GM20000 (cell line): ENCODE data around the gene ZNF439.
"Not testable (repeated sequence)": the region's sequence is repeated elsewhere in the genome, so short reads cannot be mapped to it uniquely, and the experiment has no call there.

Experiments used
- DNase-seq: peaks from one replicate; pipeline ENCODE4 v3.0.0; 2012; ENCODE audit warnings: low spot score
- TF ChIP-seq, protein P1 (sequence below): IDR thresholded peaks from 2 replicates; pipeline ENCODE4 v1.5.1; 2012; ENCODE audit warnings: mild to moderate bottlenecking, control low read depth; ENCODE audit errors: extremely low read depth, missing control alignments

The ZNF439 gene

DNA sequence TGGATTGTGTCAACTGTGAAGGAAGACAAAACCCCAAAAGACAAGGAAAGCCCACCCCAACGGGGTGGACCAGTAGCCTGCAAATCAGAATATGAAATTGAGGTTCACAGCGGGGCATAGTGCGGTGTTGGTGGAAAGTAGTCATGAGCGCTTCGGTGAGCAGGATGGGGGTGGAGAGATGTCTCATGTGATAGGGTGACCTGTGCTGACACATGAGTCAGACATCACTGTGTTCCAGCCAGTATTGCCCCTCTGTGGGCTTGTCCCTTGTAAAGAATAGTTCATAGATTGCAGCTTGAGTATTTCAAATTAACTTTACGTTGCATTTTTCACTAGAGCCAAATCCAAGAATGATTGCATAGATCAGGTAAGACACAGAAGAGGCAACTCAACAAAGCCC, 46.3 kb downstream of the ZNF439 start:
- DNase-seq = no peak
- TF ChIP-seq, protein P1, sequence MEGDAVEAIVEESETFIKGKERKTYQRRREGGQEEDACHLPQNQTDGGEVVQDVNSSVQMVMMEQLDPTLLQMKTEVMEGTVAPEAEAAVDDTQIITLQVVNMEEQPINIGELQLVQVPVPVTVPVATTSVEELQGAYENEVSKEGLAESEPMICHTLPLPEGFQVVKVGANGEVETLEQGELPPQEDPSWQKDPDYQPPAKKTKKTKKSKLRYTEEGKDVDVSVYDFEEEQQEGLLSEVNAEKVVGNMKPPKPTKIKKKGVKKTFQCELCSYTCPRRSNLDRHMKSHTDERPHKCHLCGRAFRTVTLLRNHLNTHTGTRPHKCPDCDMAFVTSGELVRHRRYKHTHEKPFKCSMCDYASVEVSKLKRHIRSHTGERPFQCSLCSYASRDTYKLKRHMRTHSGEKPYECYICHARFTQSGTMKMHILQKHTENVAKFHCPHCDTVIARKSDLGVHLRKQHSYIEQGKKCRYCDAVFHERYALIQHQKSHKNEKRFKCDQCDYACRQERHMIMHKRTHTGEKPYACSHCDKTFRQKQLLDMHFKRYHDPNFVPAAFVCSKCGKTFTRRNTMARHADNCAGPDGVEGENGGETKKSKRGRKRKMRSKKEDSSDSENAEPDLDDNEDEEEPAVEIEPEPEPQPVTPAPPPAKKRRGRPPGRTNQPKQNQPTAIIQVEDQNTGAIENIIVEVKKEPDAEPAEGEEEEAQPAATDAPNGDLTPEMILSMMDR = no peak

DNA sequence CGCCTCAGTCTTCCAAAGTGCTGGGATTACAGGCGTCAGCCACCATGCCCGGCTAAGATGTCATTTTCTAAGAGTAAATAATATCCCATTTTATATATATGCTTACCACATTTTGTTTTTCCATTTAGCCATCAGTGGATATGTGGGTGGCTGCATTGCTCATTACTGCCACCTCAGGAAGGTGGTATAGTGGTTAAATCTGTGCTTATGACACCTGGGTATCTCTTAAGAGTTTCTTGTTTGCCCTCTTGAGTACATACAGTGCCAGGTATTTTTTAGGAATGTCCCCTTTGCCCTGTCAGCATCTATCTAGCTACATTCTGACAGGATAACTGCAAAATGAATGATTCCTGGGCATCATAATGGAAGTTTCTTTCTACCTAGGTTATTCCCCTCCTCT, 53.7 kb downstream of the ZNF439 start:
- TF ChIP-seq, protein P1 = no peak
- DNase-seq = no peak

DNA sequence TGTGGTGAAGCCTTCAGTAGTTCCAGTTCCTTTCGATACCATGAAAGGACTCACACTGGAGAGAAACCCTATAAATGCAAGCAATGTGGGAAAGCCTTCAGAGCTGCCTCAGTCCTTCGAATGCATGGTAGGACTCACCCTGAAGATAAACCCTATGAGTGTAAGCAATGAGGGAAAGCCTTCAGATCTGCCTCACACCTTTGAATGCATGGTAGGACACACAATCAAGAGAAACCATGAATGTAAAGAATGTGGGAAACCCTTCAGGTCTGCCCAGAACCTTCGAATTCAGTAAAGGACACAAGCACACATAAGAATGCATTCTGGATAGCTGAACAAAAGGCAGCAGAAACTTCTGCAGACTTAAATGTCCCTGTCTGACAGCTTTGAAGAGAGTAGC, 57.4 kb downstream of the ZNF439 start:
- TF ChIP-seq, protein P1 = no peak
- DNase-seq = no peak

- not testable (repeated sequence) for DNase-seq
These were observed 63.4 kb downstream of the ZNF439 start for GRCh38 chr19:11911937-11912336.

DNA sequence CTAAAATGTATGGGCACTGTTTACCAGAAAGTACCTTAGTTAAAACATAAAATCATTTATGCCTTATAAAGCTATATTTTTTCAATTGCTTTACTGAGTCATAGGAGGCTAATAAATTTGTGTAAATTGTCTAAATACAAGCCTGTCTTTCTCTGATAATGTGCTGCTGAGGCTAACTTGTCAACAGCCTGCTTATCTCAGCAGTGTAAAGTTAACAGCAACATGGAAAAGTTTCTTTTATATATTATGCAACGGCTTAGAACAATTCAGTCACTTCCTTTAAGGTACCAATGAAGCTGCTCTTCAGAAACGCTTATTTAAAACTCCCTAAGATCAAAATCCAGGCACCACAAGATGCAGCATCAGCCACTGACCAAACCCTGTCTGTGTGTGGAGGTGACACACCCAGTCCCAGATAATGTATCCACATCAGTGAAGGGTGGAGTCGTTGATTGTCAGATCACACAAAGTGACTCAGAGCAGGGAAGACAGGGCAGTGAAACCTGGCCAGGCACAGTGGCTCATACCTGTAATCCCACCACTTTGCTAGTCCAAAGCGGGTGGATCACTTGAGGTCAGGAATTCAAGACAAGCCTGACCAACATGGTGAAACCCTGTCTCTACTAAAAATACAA, 66.0 kb downstream of the ZNF439 start:
- DNase-seq = not testable (repeated sequence)
